AG04450 (cell line): Measurements from ENCODE around the gene RAD51. TPM values are rescaled to one million over a fixed set of nuclear protein-coding genes. Genes with fewer than 3 reads are reported as not detected.
"Not testable (repeated sequence)": the region's sequence is repeated elsewhere in the genome, so short reads cannot be mapped to it uniquely, and the experiment has no call there.

ENCODE experiments used
- CTCF ChIA-PET: fragments of 300-600, 350-600 bp; formaldehyde crosslinking; extraction: SDS; loops from one replicate; lab custom pipeline; 2022; ENCODE audit warnings: antibody characterized with exemption, inconsistent platforms; lab: Charles Lee
- POLR2A ChIA-PET: fragments of 350-600 bp; formaldehyde crosslinking; extraction: SDS; loops from one replicate; lab custom pipeline; 2021; ENCODE audit warnings: antibody characterized with exemption, inconsistent platforms; lab: Yijun Ruan, JAX
- DNase-seq: peaks from one replicate; pipeline ENCODE4 v3.0.0-alpha.2; 2011; ENCODE audit warnings: low read depth, low spot score
- H3K27ac ChIP-seq: one replicate; pipeline ENCODE4 v1.5.1; 2012; ENCODE audit warnings: low read depth, low read length, control low read depth
- H3K27me3 ChIP-seq: one replicate; pipeline ENCODE4 v1.6.0; 2012; ENCODE audit warnings: low read length; ENCODE audit not compliant: control insufficient read depth, insufficient read depth
- H3K4me3 ChIP-seq: 2 replicates; pipeline ENCODE4 v1.5.1; 2011; ENCODE audit warnings: mild to moderate bottlenecking, low read depth, low read length, control low read depth
- H3K9me3 ChIP-seq: 2 replicates; pipeline ENCODE4 v1.5.1; 2012; ENCODE audit warnings: low read length; ENCODE audit not compliant: control insufficient read depth, insufficient read depth
- CTCF ChIP-seq: IDR thresholded peaks from 2 replicates; pipeline ENCODE4 v1.5.1; 2011; ENCODE audit warnings: low read depth, low read length, control low read depth, inconsistent platforms
- polyA plus RNA-seq: library from polyadenylated mRNA; depleted of rRNA; stranded (reverse); fragments of >200 nt; gene quantifications from 2 replicates; pipeline ENCODE4 v1.2.3, GENCODE V29; 2011

Gene RAD51
- polyA plus RNA-seq, 1 experiment: 6.0 TPM

GRCh38 chr15:40680151-40680550 lies 14.8 kb upstream of the RAD51 start:
- ChIA-PET CTCF (interaction anchor here (0.7 to 1.0 kb wide), 4 partner anchors 86 to 239 kb away, joined by 3 to 11 read pairs (median 4); partner anchors contain the start of genes BAHD1 and VPS18), POLR2A (no interaction called here)
- TF ChIP-seq CTCF: no peak
- no peak overlapping the region for H3K4me3 ChIP-seq
- no peaks in the 10 kb centered on the region for H3K9me3 ChIP-seq
- H3K27ac ChIP-seq: no peak overlapping the region
- no peaks in the 10 kb centered on the region for H3K27me3 ChIP-seq
- DNase-seq: no peak

- H3K27me3 ChIP-seq, DNase-seq, CTCF ChIA-PET, H3K4me3 ChIP-seq, POLR2A ChIA-PET, H3K9me3 ChIP-seq, H3K27ac ChIP-seq: not testable (repeated sequence)
These were observed 14.0 kb upstream of the RAD51 start for GRCh38 chr15:40680959-40681358.

GRCh38 chr15:40684381-40684780 lies 10.6 kb upstream of the RAD51 start:
- Histone ChIP-seq H3K27ac (no peak overlapping the region), H3K27me3 (no peaks in the 10 kb centered on the region), H3K9me3 (no peaks in the 10 kb centered on the region), H3K4me3 (no peak overlapping the region)
- DNase-seq: no peak
- ChIA-PET CTCF (interaction anchor here (1.6 kb wide), 1 partner anchor 95 kb away, joined by 3 read pairs; no protein-coding TSS in a partner anchor), POLR2A (no interaction called here)
- TF ChIP-seq CTCF: no peak

GRCh38 chr15:40685376-40685775 lies 9.6 kb upstream of the RAD51 start:
- Histone ChIP-seq H3K27ac (no peak overlapping the region), H3K9me3 (no peaks in the 10 kb centered on the region), H3K27me3 (no peaks in the 10 kb centered on the region), H3K4me3 (no peak overlapping the region)
- no peak for TF ChIP-seq CTCF
- DNase-seq: no peak
- POLR2A ChIA-PET: interaction anchor here (0.7 kb wide), 1 partner anchor 28 kb away, joined by 3 read pairs; no protein-coding TSS in a partner anchor
- CTCF ChIA-PET: interaction anchor here (0.7 to 1.6 kb wide), 2 partner anchors 96 to 209 kb away, joined by 3 to 5 read pairs; partner anchors contain the start of gene VPS18

GRCh38 chr15:40688932-40689799 lies 5.8 kb upstream of the RAD51 start:
- ChIA-PET POLR2A (no interaction called here), CTCF (no interaction called here)
- H3K9me3 ChIP-seq: no peaks in the 10 kb centered on the region
- no peak for TF ChIP-seq CTCF
- H3K4me3 ChIP-seq: no peak overlapping the region
- no peaks in the 10 kb centered on the region for H3K27me3 ChIP-seq
- DNase-seq: no peak
- no peak overlapping the region for H3K27ac ChIP-seq
